Measurements from ENCODE around the gene LIX1L.

The LIX1L gene

GRCh38 chr1:145957443-145958319, at the start of gene LIX1L:
TSS of gene LIX1L (minus strand) at chr1:145958017. CDS start at chr1:145957927, 90 bp downstream.
- peak; percentile 93 to 99 (median 98) for DNase-seq
- intact Hi-C loops (cut with DNase I) = loop anchor here (2.0 kb wide), 1 partner anchor 31 kb away; the partner anchor contains the start of gene RBM8A

DNA sequence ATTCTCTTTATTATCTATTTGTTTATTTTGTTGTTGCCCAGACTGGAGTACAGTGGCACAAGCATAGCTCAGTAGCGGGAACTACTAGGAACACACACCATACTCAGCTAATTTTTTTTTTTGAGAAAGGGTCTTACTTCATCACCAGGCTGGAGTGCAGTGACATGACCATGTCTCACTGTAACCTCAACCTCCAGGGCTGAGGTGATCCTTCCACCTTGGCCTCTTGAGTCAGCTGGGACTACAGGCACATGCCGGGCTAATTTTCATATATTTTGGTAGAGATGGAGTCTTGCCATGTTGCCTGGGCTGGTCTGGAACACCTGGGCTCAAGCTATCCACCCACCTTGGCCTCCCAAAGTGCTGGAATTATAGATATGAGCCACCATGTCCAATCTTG, 43.9 kb upstream of the LIX1L start:
- intact Hi-C loops (cut with DNase I) = no loop called here
- DNase-seq = no peak

GRCh38 chr1:145999321-146000024, 41.7 kb upstream of the LIX1L start:
- intact Hi-C loops (cut with DNase I) = loop anchor here (5.0 kb wide), 1 partner anchor 37 kb away; the partner anchor contains the start of genes ANKRD34A and POLR3GL
- no peak for DNase-seq

DNA sequence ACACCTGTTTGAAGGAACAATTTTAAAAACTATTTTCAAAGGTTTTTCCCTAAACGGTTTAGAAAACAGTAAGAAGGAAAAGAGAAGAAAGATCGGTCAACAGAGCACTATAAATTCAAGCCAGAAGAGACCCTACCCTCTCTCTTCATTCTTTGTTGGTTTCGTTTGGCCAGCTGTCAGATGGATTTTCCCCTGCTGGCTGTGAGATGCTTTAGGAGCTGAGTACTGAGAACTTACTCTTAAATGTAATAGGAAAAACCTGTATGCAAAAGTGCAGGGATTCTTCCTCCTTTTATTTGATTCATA, 39.9 kb upstream of the LIX1L start:
- intact Hi-C loops (cut with DNase I) = loop anchor here (5.0 kb wide), 1 partner anchor 35 kb away; the partner anchor contains the start of genes ANKRD34A and POLR3GL
- peak in 1 of 42 donors; percentile 48 for DNase-seq

GRCh38 chr1:145997016-145997717, 39.4 kb upstream of the LIX1L start:
- peak in 14 of 42 donors; percentile 14 to 60 (median 34) for DNase-seq
- intact Hi-C loops (cut with DNase I) = loop anchor here (5.0 kb wide), 1 partner anchor 35 kb away; the partner anchor contains the start of genes ANKRD34A and POLR3GL

- intact Hi-C loops (cut with DNase I) = loop anchor here (5.0 kb wide), 1 partner anchor 34 kb away; the partner anchor contains the start of genes ANKRD34A and POLR3GL
- DNase-seq = peak; percentile 96 to 100 (median 99)
These were observed 38.7 kb upstream of the LIX1L start, which contains the start of gene TXNIP for GRCh38 chr1:145996433-145997015. TSS of gene TXNIP (minus strand) at chr1:145996579. CDS start at chr1:145996266, 313 bp downstream.

- intact Hi-C loops (cut with DNase I) = loop anchor here (5.0 kb wide), 1 partner anchor 34 kb away; the partner anchor contains the start of genes ANKRD34A and POLR3GL
- DNase-seq = peak in 14 of 42 donors; percentile 11 to 57 (median 32)
These were observed 38.2 kb upstream of the LIX1L start for GRCh38 chr1:145995964-145996432.

DNA sequence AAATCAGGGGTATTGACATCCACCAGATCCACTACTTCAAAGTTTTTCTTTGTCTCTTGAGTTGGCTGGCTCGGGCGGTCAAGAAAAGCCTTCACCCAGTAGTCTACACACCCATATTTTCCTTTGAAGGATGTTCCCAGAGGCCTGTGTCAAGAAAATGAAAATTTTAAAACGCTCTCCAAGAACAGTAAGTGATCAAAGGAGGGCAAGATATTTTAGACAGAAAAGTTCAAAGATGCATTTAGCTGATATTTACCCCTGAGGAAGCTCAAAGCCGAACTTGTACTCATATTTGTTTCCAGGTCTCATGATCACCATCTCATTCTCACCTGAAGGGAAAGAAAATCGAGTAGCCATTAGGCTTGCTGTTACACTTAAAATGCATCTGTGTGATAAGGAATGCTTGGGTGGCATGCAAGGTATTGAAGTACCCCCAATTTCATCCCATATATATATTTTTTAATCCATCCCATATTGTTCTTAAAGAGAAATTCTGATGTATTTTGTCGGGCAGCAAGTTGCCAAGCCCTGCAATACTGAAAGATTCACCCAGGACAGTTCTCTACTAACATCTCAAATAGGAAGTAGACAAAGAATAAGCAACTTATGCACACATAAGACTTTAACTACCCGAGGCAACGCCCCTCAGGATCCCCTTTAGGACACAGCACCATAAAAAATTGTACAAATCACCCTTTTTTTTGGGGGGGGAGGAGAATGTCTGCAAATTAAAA, 37.5 kb upstream of the LIX1L start:
- intact Hi-C loops (cut with DNase I) = loop anchor here (5.0 kb wide), 1 partner anchor 33 kb away; the partner anchor contains the start of genes ANKRD34A and POLR3GL
- DNase-seq = no peak

DNA sequence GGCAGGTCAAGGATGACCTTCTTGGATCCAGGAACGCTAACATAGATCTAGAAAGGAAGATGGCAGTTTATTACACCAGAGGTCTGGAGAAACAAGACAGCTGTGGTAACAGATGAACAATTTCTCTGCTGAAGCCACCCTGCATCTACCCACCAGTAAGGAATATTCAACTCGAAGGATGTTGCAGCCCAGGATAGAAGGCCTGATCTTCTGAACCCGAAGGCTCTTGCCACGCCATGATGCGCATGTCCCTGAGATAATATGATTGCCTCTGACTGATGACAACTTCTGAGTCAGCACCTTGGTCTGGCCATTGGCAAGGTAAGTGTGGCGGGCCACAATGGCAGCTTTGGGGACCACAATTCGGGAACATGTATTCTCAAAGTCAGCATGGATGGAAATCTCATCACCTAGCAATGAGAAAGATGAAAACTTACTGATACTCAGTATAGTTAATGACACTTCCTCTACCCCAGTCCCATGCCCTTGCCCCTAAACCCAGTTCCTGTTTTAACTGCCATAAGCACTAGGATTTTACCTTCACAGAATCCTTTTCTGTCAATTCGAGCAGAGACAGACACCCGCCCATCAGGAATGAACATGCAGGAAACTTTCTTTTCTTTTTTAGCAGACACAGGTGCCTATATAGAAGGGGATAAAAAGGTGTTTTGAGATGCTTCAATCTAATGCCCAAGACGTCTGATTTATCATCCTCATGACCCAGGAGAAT, 36.7 kb upstream of the LIX1L start:
- intact Hi-C loops (cut with DNase I) = loop anchor here (5.0 kb wide), 1 partner anchor 32 kb away; the partner anchor contains the start of genes ANKRD34A and POLR3GL
- DNase-seq = no peak

DNA sequence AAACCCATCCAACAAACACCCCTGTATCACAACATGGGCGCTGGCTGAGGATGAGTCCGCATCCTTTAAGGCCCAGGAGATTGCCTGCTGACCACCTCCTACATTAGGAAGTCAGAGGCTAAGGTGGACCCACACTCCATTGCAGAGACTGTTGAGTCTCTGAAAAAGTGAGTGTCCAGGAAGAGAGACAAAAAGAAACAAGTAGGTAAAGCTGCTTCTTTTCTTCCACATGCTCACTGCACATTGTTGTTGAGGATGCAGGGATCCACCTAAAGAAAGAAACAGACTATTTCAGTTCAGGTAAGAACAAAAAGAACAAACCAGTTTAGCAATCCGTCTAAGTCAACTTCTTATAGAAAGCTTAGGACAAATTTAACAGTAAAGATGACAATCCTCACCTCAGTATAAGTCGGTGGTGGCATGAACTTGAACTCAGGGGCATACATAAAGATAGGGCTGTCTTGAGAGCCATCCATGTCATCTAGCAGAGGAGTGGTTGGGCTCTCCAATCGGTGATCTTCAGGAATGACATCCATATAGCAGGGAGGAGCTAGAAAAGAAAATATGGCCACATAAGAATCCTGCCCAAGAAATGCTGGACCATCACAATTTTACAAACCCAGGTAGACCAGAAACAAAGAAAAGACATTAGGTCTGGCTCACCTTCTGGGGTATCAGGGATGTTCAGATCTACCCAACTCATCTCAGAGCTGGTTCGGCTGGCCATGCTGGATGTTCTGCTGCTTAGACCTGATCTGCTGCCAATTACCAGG, 36.0 kb upstream of the LIX1L start:
- DNase-seq = no peak
- intact Hi-C loops (cut with DNase I) = no loop called here

- no peak for DNase-seq
- intact Hi-C loops (cut with DNase I) = no loop called here
These were observed 35.3 kb upstream of the LIX1L start for GRCh38 chr1:145992958-145993617.

DNA sequence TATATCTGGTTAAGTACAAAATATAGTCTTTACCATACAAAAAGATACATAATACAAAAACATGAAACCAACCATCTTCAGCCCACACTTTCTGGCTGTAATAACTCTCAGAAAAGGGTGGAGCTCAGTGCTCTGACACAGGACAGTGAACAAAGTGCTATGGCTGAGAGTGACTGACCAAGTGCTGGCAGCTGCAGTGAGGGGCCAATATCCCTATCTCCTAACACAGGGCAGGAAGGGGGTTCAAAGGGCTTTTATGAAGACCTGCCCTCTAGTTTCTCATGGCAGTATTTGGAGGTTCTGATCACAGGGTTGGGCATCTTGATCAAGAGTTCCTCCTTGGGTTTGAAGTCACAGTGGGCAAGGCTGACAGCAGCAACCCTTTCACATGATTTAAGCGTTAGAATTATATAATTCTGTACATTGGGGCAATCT, 34.7 kb upstream of the LIX1L start:
- intact Hi-C loops (cut with DNase I) = no loop called here

GRCh38 chr1:145991735-145992412, 34.1 kb upstream of the LIX1L start:
- intact Hi-C loops (cut with DNase I) = no loop called here
- peak in 1 of 42 donors; percentile 20 for DNase-seq

More for the DNA sequence above, 34.7 kb upstream of the LIX1L start:
- no peak for DNase-seq

- intact Hi-C loops (cut with DNase I) = no loop called here
- no peak for DNase-seq
These were observed 32.5 kb upstream of the LIX1L start for GRCh38 chr1:145990249-145990855.

- intact Hi-C loops (cut with DNase I) = no loop called here
- no peak for DNase-seq
These were observed 31.0 kb upstream of the LIX1L start for GRCh38 chr1:145988773-145989172.

Measured in head of caudate nucleus (tissue), 42 donors.